Lung (tissue), 12 donors: ENCODE measurements around the gene HES7. TPM values are rescaled to one million over a fixed set of nuclear protein-coding genes. Genes with fewer than 3 reads are reported as not detected.

ENCODE experiments used
- ATAC-seq: fragments of 200-7000 bp; cut with Tn5 transposase; one replicate; pipeline ENCODE4 v1.9.1; 2020; ENCODE audit warnings: moderate number of reproducible peaks; ENCODE audit not compliant: insufficient read depth, low FRiP score
- DNase-seq, 3 donors: peaks; one replicate each; pipeline ENCODE4 v3.0.0-alpha.2; 2013 to 2017
- H3K27ac ChIP-seq, 2 donors: one replicate each; pipeline ENCODE4 v1.5.1; 2013; ENCODE audit warnings: mild to moderate bottlenecking in 2 of 2, moderate library complexity in 2 of 2, control low read depth in 1 of 2, inconsistent platforms in 1 of 2, low read depth in 1 of 2, low read length in 1 of 2
- H3K27me3 ChIP-seq, 3 donors: one replicate each; pipeline ENCODE4 v1.5.1; 2013; ENCODE audit warnings: low read length in 2 of 3; ENCODE audit not compliant: control insufficient read depth in 3 of 3, insufficient read depth in 3 of 3
- H3K36me3 ChIP-seq, 4 donors: one replicate each; pipeline ENCODE4 v1.5.1; 2013; ENCODE audit warnings: low read length in 4 of 4, mild to moderate bottlenecking in 1 of 4, moderate library complexity in 1 of 4; ENCODE audit not compliant: control insufficient read depth in 4 of 4, insufficient read depth in 4 of 4
- H3K4me1 ChIP-seq, 5 donors: one replicate each; pipeline ENCODE4 v1.5.1; 2013; ENCODE audit warnings: low read length in 5 of 5, mild to moderate bottlenecking in 2 of 5, moderate library complexity in 1 of 5; ENCODE audit not compliant: control insufficient read depth in 5 of 5, insufficient read depth in 5 of 5
- H3K4me3 ChIP-seq: one replicate; pipeline ENCODE4 v1.5.1; 2013; ENCODE audit warnings: mild to moderate bottlenecking, control low read depth, moderate library complexity
- H3K9ac ChIP-seq, 2 donors: one replicate each; pipeline ENCODE4 v1.5.1; 2013; ENCODE audit warnings: low read length in 2 of 2, control low read depth in 1 of 2; ENCODE audit not compliant: insufficient read depth in 1 of 2
- H3K9me3 ChIP-seq, 4 donors: one replicate each; pipeline ENCODE4 v1.5.1; 2013; ENCODE audit warnings: low read length in 3 of 4, mild to moderate bottlenecking in 1 of 4, moderate library complexity in 1 of 4; ENCODE audit not compliant: control insufficient read depth in 4 of 4, insufficient read depth in 3 of 4
- CTCF ChIP-seq: IDR thresholded peaks from 2 replicates; pipeline ENCODE4 v1.5.1; 2012; ENCODE audit warnings: mild to moderate bottlenecking; ENCODE audit errors: control extremely low read depth, extremely low read depth
- WGBS, 2 donors: extraction: QIAGEN DNeasy Blood & Tissue Kit; methylation state at CpG; one replicate each; pipeline ENCODE4 v1.1.7; 2013; 5-methylcytosine and 5-hydroxymethylcytosine counted together
- polyA plus RNA-seq, 2 donors: library from polyadenylated mRNA; stranded (reverse); fragments of 200-250 nt; gene quantifications; one replicate each; pipeline ENCODE4 v1.2.1, GENCODE V29; 2013
- total RNA-seq, 2 donors: library from RNA; depleted of rRNA in 1 of 2; stranded (reverse); fragments of >200 nt in 1 of 2; gene quantifications; one replicate each; pipeline ENCODE4 v1.2.1, GENCODE V29; 2014 to 2021
- donor health status: control.
- donor health status: control.
- donor health status: Bipolar disorder and iron deficiency.
- donor health status: healthy.
- donor health status: DM: yes; HTN: yes; CAD: no.

HES7 gene
- total and polyA plus RNA-seq, 4 donors: 0.22 to 0.55 (median 0.28) TPM; not detected in 1

- no peak overlapping the region for H3K4me3 ChIP-seq
- DNase-seq (no peak), ATAC-seq (no peak)
- H3K36me3 ChIP-seq: peaks cover 22 to 66% (median 47%) of the 10 kb centered on the region in 4 donors
- no peaks in the 10 kb centered on the region for H3K9me3 ChIP-seq
- 92 to 96% methylated on average over 11 of the region's 11 CpGs for WGBS, 2 donors
- H3K27me3 ChIP-seq: no peaks in the 10 kb centered on the region
- H3K9ac ChIP-seq: no peak overlapping the region
- peak overlapping the region in 1 of 2 donors; percentile 25 for H3K27ac ChIP-seq
- TF ChIP-seq CTCF: no peak
- peaks cover 0 to 11% (median 2%) of the 10 kb centered on the region in 5 donors for H3K4me1 ChIP-seq
Measured at GRCh38 chr17:8141741-8142140, 17.8 kb upstream of the HES7 start.

GRCh38 chr17:8141045-8141444, 17.1 kb upstream of the HES7 start:
- 93 to 98% methylated on average over 7 of the region's 7 CpGs for WGBS, 2 donors
- H3K36me3 ChIP-seq: peaks cover 20 to 59% (median 41%) of the 10 kb centered on the region in 4 donors
- H3K4me1 ChIP-seq: peaks cover 0 to 11% (median 2%) of the 10 kb centered on the region in 5 donors
- TF ChIP-seq CTCF: no peak
- no peak overlapping the region for H3K27ac ChIP-seq
- ATAC-seq (no peak), DNase-seq (no peak)
- H3K27me3 ChIP-seq: no peaks in the 10 kb centered on the region
- no peak overlapping the region for H3K9ac ChIP-seq
- H3K9me3 ChIP-seq: no peaks in the 10 kb centered on the region
- H3K4me3 ChIP-seq: no peak overlapping the region

GRCh38 chr17:8140065-8141029, 16.4 kb upstream of the HES7 start:
- H3K9me3 ChIP-seq: no peaks in the 10 kb centered on the region
- no peak overlapping the region for H3K9ac ChIP-seq
- TF ChIP-seq CTCF: no peak
- no peak overlapping the region for H3K4me3 ChIP-seq
- DNase-seq: no peak
- H3K4me1 ChIP-seq: peaks cover 0 to 11% (median 2%) of the 10 kb centered on the region in 5 donors
- H3K27ac ChIP-seq: peak overlapping the region; percentile 17 to 46
- H3K27me3 ChIP-seq: no peaks in the 10 kb centered on the region
- no peak for ATAC-seq
- H3K36me3 ChIP-seq: peaks cover 20 to 53% (median 36%) of the 10 kb centered on the region in 4 donors
- WGBS, 2 donors: 65 to 76% methylated on average over 18 of the region's 18 CpGs
